ENCODE data around the gene TAGLN.

The TAGLN gene

DNA sequence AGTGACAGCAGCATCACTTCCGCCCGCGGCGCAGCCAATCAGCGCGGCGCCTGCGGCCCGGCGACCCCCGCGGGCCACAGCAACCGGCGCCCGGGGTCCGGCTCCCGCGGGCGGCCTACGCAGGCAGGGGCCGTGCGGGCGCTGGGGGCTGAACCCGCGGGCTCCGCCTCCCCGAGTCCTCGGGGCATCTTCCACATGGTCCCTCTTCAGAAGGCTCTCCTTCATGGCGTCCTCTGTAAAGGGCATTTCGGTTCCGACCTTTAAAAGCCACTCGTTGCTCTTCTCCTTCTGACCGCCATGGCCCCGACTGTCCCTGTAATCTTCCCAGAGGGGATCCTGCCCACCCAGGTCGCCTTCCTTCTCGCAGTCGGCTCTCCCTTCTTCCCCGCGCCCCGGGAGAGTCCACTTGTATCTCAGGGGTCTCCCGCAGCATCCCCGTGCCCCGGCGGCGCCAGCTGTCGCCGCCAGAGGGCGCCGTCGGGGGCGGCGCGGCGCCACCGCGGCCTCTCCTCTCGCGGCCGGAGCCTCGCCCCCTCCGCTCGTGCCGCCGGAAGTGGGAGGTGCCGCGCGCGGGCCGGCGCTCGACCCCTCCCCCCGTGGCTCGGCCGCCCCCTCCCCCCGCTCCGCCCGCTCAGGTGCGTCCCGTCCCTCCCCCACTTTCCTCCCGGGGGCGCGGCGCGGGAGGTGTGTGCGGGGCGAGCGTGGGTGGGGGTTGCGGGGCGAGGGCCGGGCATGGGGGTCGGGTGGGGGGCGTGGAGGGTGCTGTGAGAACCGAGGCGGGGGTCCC lies 33.1 kb downstream of the TAGLN start, which contains the start of gene RNF214:
RNF214 (plus strand) TSS at position 580 of the 787 bp plus-strand sequence. CDS start 1,602 bp downstream, outside the sequence.
- peak; percentile 43 for DNase-seq

DNA sequence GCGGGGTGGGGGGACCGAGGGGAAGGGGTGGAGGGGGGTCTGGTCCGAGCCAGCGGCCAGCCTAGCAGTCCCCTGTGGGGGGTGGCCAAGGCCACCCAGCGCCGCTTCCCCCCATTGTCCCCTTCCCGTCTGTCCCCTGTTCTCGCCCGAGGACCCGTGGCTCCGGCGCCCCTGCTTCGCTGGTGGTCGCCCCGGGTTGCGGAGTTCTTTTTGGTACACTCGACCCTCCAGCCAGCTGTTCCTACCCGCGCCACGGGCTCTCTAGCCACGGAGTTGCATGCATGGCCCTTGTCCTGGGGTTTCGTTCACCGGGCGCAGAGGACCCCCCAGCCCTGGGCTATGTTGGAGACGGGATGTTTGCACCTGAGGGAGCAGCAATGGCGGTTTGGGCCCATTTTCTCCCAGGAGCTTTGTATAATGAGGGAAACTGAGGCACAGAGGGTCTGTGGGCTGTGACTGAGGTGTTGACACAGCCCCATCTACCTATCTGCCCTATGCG lies 33.8 kb downstream of the TAGLN start:
- DNase-seq, result no peak

DNA sequence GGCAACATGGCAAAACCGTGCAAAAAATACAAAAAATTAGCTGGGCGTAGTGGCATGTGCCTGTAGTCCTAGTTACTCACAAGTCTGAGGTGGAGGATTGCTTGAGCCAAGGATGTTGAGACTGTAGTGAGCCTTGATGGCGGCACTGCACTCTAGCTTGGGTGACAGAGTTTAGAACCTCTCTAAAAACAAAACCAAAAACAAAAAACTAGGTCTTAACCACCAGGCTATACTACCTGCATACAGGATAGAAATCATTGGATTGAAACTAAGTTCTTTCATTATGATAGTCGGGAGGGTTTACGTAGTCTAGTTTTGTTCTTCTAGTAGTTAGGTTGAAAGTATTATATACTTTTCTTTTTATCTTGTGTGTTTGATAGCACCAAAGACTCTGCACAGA lies 39.1 kb downstream of the TAGLN start:
- DNase-seq, result no peak

DNA sequence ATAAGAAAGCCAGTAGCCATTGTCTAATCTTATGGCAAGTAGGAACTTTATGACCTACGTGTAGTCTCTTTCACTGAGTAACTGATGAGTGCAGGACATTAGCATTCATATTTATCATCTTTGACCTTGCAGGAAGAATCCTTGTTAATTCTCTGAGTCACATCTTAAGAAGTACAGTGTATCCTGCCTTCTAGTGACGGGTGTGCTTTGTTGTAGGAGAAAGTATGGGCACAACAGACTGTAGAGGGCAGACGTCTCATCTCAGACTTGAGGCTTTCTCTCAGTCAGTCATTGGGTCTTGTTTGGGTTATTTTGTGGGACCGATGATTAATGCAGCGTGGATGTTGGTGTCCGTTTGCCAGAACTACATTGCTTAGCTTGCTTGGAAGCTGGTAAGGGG lies 40.1 kb downstream of the TAGLN start:
- no peak for DNase-seq

DNA sequence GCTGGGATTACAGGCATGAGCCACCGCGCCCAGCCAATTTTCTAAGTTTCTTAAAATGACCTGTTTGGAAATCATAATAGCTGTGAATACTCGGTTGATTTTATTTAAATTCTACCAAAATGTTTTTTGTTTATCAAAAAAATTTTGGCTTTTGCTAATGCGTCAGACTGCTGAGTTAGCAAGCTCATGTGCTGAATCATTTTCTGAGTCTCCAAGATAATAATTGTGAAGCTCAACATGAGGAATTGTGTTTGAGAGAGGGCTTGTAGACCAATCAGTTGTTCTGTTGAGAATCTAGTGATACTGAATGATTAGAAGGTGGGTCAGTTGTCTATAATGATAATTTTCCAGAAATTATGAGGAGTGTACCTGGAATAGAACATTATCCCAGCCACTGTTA lies 49.2 kb downstream of the TAGLN start:
- DNase-seq, result no peak

DNA sequence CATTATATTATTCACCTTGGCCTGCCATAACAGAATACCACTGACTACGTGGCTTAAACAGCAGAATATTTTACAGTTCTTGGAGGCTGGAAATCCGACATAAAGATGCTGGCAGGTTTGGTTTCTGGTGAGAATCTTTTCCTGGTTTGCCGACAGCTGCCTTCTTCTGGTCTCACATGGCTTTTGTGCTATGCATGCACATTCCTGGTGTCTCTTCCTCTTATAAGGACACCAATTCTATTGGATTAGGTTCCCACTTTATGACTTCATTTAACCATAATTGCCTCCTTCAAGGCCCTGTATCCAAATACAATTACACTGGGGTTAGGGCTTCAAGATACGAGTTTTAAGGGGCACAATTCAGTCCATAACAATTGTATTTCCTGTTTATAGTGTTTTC lies 50.4 kb downstream of the TAGLN start:
- DNase-seq, result no peak

DNA sequence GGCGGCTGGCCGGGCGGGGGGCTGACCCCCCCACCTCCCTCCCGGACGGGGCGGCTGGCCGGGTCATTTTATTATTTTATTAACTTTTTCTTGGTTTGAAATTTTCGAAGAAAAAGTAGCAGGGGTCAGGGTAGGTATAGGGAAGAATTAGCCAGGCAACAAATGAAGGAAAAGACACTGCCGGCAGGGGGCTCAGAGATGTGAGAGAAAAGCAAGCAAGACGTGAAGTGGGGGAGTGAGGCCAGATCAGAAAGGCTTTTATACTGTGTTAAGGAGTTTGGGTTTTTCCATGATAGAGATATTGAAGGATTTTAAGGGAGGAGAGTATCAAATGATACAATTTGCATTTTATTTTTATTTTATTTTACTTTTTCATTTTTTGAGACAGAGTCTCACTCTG lies 52.3 kb downstream of the TAGLN start:
- no peak for DNase-seq

DNA sequence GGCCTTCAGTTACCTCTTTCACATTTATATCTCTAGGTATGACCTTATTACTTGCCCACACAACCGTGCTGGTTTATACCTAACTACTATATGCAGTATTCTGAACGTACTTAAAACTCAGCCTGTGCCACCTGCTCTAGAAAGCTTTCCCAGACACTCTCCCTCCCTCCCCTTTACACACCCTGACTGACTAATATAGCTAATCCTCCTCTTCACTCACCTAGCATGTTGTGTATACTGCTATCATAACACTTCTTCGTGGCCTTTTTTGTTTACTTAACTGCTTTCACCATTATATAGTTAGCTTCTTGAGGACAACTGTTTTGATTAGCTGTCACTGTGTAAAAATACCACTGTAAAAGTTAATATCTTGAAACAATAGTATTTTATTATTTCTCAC lies 56.8 kb downstream of the TAGLN start:
- no peak for DNase-seq

DNA sequence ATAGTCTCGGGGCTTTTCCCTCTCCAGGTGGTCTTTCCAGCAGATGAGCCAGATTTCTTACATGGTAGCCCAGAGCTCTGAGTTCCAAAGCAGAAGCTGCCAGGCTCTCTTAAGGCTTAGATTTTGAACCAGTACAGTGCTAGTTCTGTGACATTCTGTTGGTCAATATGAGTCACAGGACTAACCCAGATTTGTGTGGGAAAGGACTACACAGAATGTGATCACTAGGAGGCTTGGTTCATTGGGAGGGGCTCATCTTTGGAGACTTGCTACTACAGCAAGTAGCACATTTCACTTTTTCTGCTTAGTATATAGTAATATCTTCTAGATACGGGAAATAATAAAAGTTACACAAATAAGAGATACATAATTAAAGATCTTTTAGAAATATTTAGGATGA lies 57.4 kb downstream of the TAGLN start:
- no peak for DNase-seq

All from NCI-H1417 treated with DMSO at 0.1 percent for 48 hours (cell line).